PC-3 (cell line): ENCODE results near the gene DCBLD1. TPM values are rescaled to one million over a fixed set of nuclear protein-coding genes. Genes with fewer than 3 reads are reported as not detected.

Source experiments
- ATAC-seq: fragments of 200-7000 bp; cut with Tn5 transposase; 2 replicates; pipeline ENCODE4 v1.9.1; 2020; ENCODE audit warnings: mild to moderate bottlenecking, moderate library complexity
- BruUV-seq: library from RNA; stranded (reverse); fragments of 400-500 nt; replicated peaks from 2 replicates; lab custom pipeline; 2021; lab: Mats Ljungman, UMichigan
- CTCF ChIA-PET: fragments of 300-600 bp; sonication (Branson Sonifier 250); formaldehyde crosslinking; loops from one replicate; lab custom pipeline; 2022; ENCODE audit warnings: antibody characterized with exemption; lab: Charles Lee
- POLR2A ChIA-PET: fragments of 300-600 bp; sonication (Branson Sonifier 250); formaldehyde crosslinking; loops from one replicate; lab custom pipeline; 2022; ENCODE audit warnings: antibody characterized with exemption; ENCODE audit not compliant: unreplicated experiment; lab: Charles Lee
- DNase-seq: peaks from one replicate; pipeline ENCODE4 v3.0.0-alpha.2; 2015
- H2AFZ ChIP-seq: fragments of 300-600 bp; sonication (generic); 2 replicates; pipeline ENCODE4 v1.6.0; 2016; ENCODE audit warnings: antibody characterized with exemption, low read length
- H3F3A ChIP-seq: fragments of 300-600 bp; sonication (generic); one replicate; pipeline ENCODE4 v1.6.0; 2017; ENCODE audit warnings: antibody characterized with exemption, low read length, control low read depth, mild to moderate bottlenecking; ENCODE audit not compliant: unreplicated experiment
- H3K27ac ChIP-seq: fragments of 300-600 bp; sonication (generic); 2 replicates; pipeline ENCODE4 v1.5.1; 2016; ENCODE audit warnings: mild to moderate bottlenecking, low read length
- H3K27me3 ChIP-seq: fragments of 300-600 bp; sonication (generic); 2 replicates; pipeline ENCODE4 v1.6.1; 2016; ENCODE audit warnings: low read length, mixed read lengths
- H3K36me3 ChIP-seq: fragments of 300-600 bp; sonication (generic); 2 replicates; pipeline ENCODE4 v1.6.1; 2016; ENCODE audit warnings: low read depth, mixed run types, low read length, mixed read lengths
- H3K4me1 ChIP-seq: fragments of 300-600 bp; sonication (generic); 2 replicates; pipeline ENCODE4 v1.5.1; 2016; ENCODE audit warnings: low read length; ENCODE audit not compliant: insufficient read depth
- H3K4me2 ChIP-seq: fragments of 300-600 bp; sonication (generic); 2 replicates; pipeline ENCODE4 v1.6.0; 2016; ENCODE audit warnings: low read length
- H3K4me3 ChIP-seq: fragments of 300-600 bp; sonication (generic); 2 replicates; pipeline ENCODE4 v1.5.1; 2016; ENCODE audit warnings: mild to moderate bottlenecking, low read length, mixed read lengths
- H3K79me2 ChIP-seq: fragments of 300-600 bp; sonication (generic); 2 replicates; pipeline ENCODE4 v1.6.1; 2017; ENCODE audit warnings: low read length, mixed read lengths
- H3K9ac ChIP-seq: fragments of 300-600 bp; sonication (generic); 2 replicates; pipeline ENCODE4 v1.6.0; 2016; ENCODE audit warnings: mild to moderate bottlenecking, low read length
- H3K9me2 ChIP-seq: fragments of 300-600 bp; sonication (generic); replicated peaks from 2 replicates; pipeline ENCODE4 v1.6.1; 2016; ENCODE audit warnings: mixed run types, low read length, mixed read lengths
- H3K9me3 ChIP-seq: fragments of 300-600 bp; sonication (generic); 2 replicates; pipeline ENCODE4 v1.6.1; 2016; ENCODE audit warnings: low read length, mixed read lengths
- H4K20me1 ChIP-seq: fragments of 300-600 bp; sonication (generic); 2 replicates; pipeline ENCODE4 v1.6.1; 2016; ENCODE audit warnings: low read length, mixed read lengths
- CTCF ChIP-seq: fragments of 300-600 bp; sonication (generic); conservative IDR thresholded peaks from 2 replicates; pipeline ENCODE4 v1.5.1; 2017; ENCODE audit warnings: antibody characterized with exemption, low read depth, mild to moderate bottlenecking, low read length
- EZH2 ChIP-seq: fragments of 300-600 bp; sonication (generic); IDR thresholded peaks from one replicate; pipeline ENCODE4 v1.6.1; 2017; ENCODE audit warnings: antibody characterized with exemption, mild to moderate bottlenecking, low read length; ENCODE audit not compliant: unreplicated experiment
- EZH2phosphoT487 ChIP-seq: fragments of 300-600 bp; sonication (generic); IDR thresholded peaks from 2 replicates; pipeline ENCODE4 v1.6.1; 2018; ENCODE audit warnings: mild to moderate bottlenecking, antibody characterized with exemption, low read length, borderline replicate concordance
- intact Hi-C: fragments of 100-400 bp; cut with micrococcal nuclease; formaldehyde crosslinking; loops from 2 replicates; pipeline ENCODE4 v1.9.0; 2023
- total RNA-seq: library from RNA; depleted of rRNA; stranded (reverse); fragments of >200 nt; gene quantifications from 2 replicates; pipeline ENCODE4 v1.2.3, GENCODE V29; 2014

Gene DCBLD1
- total RNA-seq, 1 experiment from 2014 or later: 35.9 TPM

DNA sequence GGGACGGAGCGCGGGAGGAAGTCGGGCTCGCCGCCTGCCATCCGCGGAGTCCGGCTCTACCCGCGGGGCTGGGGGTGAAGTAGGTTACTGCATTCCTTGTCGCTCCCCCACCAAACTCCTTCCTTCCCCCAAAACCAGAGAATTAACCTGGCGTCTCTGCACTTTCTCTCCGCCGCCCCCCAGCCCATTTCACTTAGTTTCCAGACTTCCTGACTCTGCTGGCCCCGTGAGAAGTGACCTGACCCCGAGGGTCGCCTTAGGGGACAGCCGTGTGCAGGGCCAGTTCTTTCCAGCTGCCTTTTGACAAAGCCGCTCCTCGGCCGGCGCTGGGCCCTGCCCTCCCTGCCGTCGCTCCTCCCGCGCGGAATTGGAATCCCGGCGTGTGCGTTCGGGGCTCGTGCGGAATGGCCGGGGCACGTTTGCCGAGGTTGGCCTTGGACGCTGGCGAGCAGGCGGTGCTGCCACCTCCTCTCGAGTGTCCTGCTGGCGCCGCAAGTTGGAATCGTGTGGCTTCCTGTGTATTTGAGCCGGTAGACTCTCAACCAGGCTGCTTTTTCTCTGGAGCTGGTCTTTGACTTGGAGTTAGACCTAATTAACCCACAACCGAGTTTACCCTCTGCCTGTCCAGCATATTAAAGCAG lies 650 bp downstream of the DCBLD1 start:
- ATAC-seq: peak; percentile 44
- no TSS peak for BruUV-seq
- Histone ChIP-seq H3K4me2 (peak overlapping the region; percentile 88), H2AFZ (peak overlapping the region; percentile 72), H3K27ac (peak overlapping the region; percentile 9; the same call in 1 of the 2 replicates), H3K4me3 (peak overlapping the region; percentile 77), H4K20me1 (no peaks in the 10 kb centered on the region), H3K9me3 (no peaks in the 10 kb centered on the region), H3K9me2 (no peaks in the 10 kb centered on the region), H3K4me1 (peaks cover 23% of the 10 kb centered on the region), H3K27me3 (no peaks in the 10 kb centered on the region), H3K9ac (peak overlapping the region; percentile 60), H3F3A (no peaks in the 10 kb centered on the region), H3K36me3 (peaks cover 5% of the 10 kb centered on the region; the same call in 1 of the 2 replicates), H3K79me2 (peaks cover 49% of the 10 kb centered on the region)
- POLR2A ChIA-PET: no interaction called here
- CTCF ChIA-PET: interaction anchor here (0.6 kb wide), 1 partner anchor 119 kb away, joined by 3 read pairs; the partner anchor contains the start of gene GOPC
- peak; percentile 43 for DNase-seq
- no peak for TF ChIP-seq CTCF
- no peak for TF ChIP-seq EZH2phosphoT487
- TF ChIP-seq EZH2: no peak
- intact Hi-C loops: loop anchor here (1.0 to 2.0 kb wide), 3 partner anchors 9 to 66 kb away; no protein-coding TSS in a partner anchor

DNA sequence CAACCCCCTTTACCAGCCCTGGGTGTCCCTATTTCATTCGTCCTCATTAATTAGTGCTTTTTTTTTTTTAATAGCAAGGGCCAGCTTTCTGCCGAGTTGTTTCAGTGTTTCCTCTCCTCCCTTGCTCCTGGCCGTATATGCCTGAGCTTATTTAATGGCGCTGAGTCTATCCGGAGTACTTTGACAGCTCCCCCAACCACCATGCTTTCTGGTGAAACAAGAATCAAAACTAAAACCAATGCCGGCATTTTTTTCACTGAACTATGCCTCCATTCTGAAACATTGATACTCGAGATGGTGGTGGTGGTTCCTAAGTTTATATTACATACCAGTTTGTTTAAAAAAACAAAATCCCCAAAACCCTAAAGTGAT lies 1.2 kb downstream of the DCBLD1 start:
- BruUV-seq: TSS peak; percentile 29
- H3K4me1 ChIP-seq: peaks cover 23% of the 10 kb centered on the region
- TF ChIP-seq EZH2phosphoT487: no peak
- no peak for TF ChIP-seq EZH2
- TF ChIP-seq CTCF: no peak
- intact Hi-C loops: loop anchor here (1.0 to 2.0 kb wide), 3 partner anchors 9 to 65 kb away; no protein-coding TSS in a partner anchor
- H3K9ac ChIP-seq: peak overlapping the region; percentile 60
- no peaks in the 10 kb centered on the region for H3K9me2 ChIP-seq
- peaks cover 5% of the 10 kb centered on the region; the same call in 1 of the 2 replicates for H3K36me3 ChIP-seq
- POLR2A ChIA-PET: interaction anchor here (0.6 kb wide), 1 partner anchor 10 kb away, joined by 5 read pairs; no protein-coding TSS in a partner anchor
- H3K4me3 ChIP-seq: peak overlapping the region; percentile 77
- peak overlapping the region; percentile 9; the same call in 1 of the 2 replicates for H3K27ac ChIP-seq
- H3K27me3 ChIP-seq: no peaks in the 10 kb centered on the region
- H3F3A ChIP-seq: no peaks in the 10 kb centered on the region
- H2AFZ ChIP-seq: peak overlapping the region; percentile 72
- H3K4me2 ChIP-seq: peak overlapping the region; percentile 88
- no peaks in the 10 kb centered on the region for H3K9me3 ChIP-seq
- no peaks in the 10 kb centered on the region for H4K20me1 ChIP-seq
- DNase-seq (peak; percentile 32), ATAC-seq (peak; percentile 17; the same call in 1 of the 2 replicates)
- CTCF ChIA-PET: interaction anchor here (0.6 kb wide), 2 partner anchors 19 to 119 kb away, joined by 3 read pairs; partner anchors contain the start of gene GOPC
- H3K79me2 ChIP-seq: peaks cover 54% of the 10 kb centered on the region
